Heart left ventricle (tissue), 13 donors: ENCODE results near the gene GRXCR1.

Source experiments
- CTCF ChIP-seq, 12 donors: fragments of 200-600 bp; sonication (generic) in 4 of 12; IDR thresholded peaks; one replicate each; pipeline versions ENCODE4 v1.5.0 to v1.8.0; 2018 to 2022; ENCODE audit warnings: antibody characterized with exemption in 12 of 12, mild to moderate bottlenecking in 5 of 12
- POLR2A ChIP-seq, 2 donors: fragments of 450-650 bp; IDR thresholded peaks; one replicate each; pipeline ENCODE4 v1.6.1; 2017; ENCODE audit warnings: antibody characterized with exemption in 2 of 2, mild to moderate bottlenecking in 2 of 2, moderate library complexity in 2 of 2
- donor health status: ischemic (EF 13 %, LVEDD 7.1; RV severe dilation, severe dysfunction).
- donor health status: DM: no; HTN: yes; CAD: no.
- donor health status: DM: no; HTN: no; CAD: no.
- donor health status: ischemic (EF 25% LVEDD 6.9; RV normal size, moderate dysfunction).
- donor health status: ischemic (EF 25% LVEDD 5.7; RV mildly dilated, moderate dysfunction).
- donor health status: ischemic (EF 35%, LVEDD 5.7; RV mildly dilated, moderate dysfunction).
- donor health status: nonischemic (EF 11% LVEDD 7.7; RV severe dilation, severe dysfunction).
- donor health status: DM: yes; HTN: yes; CAD: no.
- donor health status: PGD.
- donor health status: ischemic (EF 29% LVEDD 5.4; RV normal size, mild dysfunction).
- donor health status: nonischemic (EF 23%, LVEDD 6.1; RV moderate dilation, normal function).

DNA sequence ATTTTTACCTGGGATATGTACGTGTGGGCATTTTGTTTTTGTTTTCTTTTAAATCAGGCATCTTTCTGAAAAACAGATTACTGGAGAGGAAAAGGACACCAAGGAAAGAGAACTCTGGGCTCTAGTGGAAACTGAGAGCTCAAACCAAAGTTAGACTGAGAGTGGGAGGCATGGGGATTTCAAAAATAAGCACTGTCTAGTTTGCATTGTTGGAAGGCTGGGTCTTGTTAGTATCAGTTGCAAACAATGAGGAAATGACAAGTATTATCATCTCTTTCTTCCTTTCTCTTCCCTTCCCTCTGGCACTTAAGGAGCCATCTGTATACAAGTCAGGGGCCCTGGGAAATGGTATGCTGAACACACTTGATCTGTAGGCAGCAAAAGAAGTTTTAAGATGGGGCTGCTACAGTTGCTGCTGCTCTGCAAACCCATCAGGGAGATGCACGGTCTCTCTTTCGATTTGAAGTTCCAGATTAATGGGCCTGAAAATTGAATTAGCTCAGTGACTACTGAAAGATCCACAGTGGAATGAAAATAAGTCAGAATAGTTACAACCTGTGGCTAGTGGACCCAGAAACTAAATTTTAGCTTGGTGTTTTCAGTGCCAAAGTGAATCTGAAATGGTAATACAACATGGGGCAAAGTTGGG is 48.0 kb upstream of the GRXCR1 start:
- TF ChIP-seq CTCF (IDR thresholded peaks at IDR 0.05): no peak
- no peak for TF ChIP-seq POLR2A (IDR thresholded peaks at IDR 0.05)
